Measurements from ENCODE around the gene SOD2. TPM values are rescaled to one million over a fixed set of nuclear protein-coding genes. Genes with fewer than 3 reads are reported as not detected.

Gene SOD2
- total and polyA plus RNA-seq, 9 of the 15 experiments (the other 6 are each of a cell fraction or from before 2014, with no cell fraction given), result 39.8 to 140 (median 95.8) TPM

GRCh38 chr6:159730332-159730676, 37.3 kb upstream of the SOD2 start:
- Histone ChIP-seq H3K4me1 (replicated peaks in 1 of 2; ENCODE audit: control insufficient read depth in 2 of 2, insufficient read depth in 2 of 2, low read length in 2 of 2) (peaks cover 10 to 15% of the 10 kb centered on the region in 2 experiments; a peak in 4 of 5 replicates), H3K36me3 (ENCODE audit: control insufficient read depth, insufficient read depth, low read length) (peaks cover 27% of the 10 kb centered on the region; the same call in 2 of the 3 replicates), H3K4me3 (no peak overlapping the region), H3K4me2 (ENCODE audit: insufficient read depth, low read length) (no peak overlapping the region), H3K27me3 (ENCODE audit: control insufficient read depth in 2 of 2, insufficient read depth in 2 of 2, low read length in 2 of 2) (no peaks in the 10 kb centered on the region), H2AFZ (ENCODE audit: low read depth, low read length) (no peak overlapping the region), H3K9ac (ENCODE audit: insufficient read depth in 1 of 2, low read depth in 2 of 2, low read length in 2 of 2) (peak overlapping the region in 1 of 2 experiments; percentile 97; a peak in 1 of 4 replicates), H3K9me1 (ENCODE audit: control insufficient read depth, insufficient read depth, low read length) (no peaks in the 10 kb centered on the region), H3K79me2 (ENCODE audit: control insufficient read depth, insufficient read depth, low read length) (peaks cover 98% of the 10 kb centered on the region), H3K27ac (ENCODE audit: extremely low read depth, low read depth, low read length) (no peak overlapping the region), H4K20me1 (replicated peaks; ENCODE audit: control insufficient read depth, insufficient read depth, low read length) (peaks cover 24% of the 10 kb centered on the region; the same call in 1 of the 2 replicates), H3K9me3 (replicated peaks; ENCODE audit: control insufficient read depth, insufficient read depth, low read depth, low read length) (no peaks in the 10 kb centered on the region)
- ATAC-seq, result no peak
- ChIA-PET POLR2A (interaction anchor here (0.5 to 2.9 kb wide), 3 partner anchors 8 to 248 kb away, joined by 4 to 28 read pairs (median 14); partner anchors contain the start of gene ACAT2), CTCF (ENCODE audit: low intra/inter-chr PET ratio) (no interaction called here)
- DNase-seq (ENCODE audit: extremely low read depth in 1 of 4, low spot score in 3 of 4), result no peak
- in situ Hi-C loops (cut with MboI) (no loop called here), intact Hi-C loops (cut with micrococcal nuclease) (no loop called here)
- no peak for FAIRE-seq
- no TSS peak for BruUV-seq (replicated peaks)
- no peak for TF ChIP-seq SMARCB1 (IDR thresholded peaks at IDR 0.05; ENCODE audit: insufficient read length, low read depth)
- TF ChIP-seq ZNF764 (CRISPR knock-in tag; IDR thresholded peaks at IDR 0.05; ENCODE audit: low read depth), result no peak
- TF ChIP-seq, protein P1, sequence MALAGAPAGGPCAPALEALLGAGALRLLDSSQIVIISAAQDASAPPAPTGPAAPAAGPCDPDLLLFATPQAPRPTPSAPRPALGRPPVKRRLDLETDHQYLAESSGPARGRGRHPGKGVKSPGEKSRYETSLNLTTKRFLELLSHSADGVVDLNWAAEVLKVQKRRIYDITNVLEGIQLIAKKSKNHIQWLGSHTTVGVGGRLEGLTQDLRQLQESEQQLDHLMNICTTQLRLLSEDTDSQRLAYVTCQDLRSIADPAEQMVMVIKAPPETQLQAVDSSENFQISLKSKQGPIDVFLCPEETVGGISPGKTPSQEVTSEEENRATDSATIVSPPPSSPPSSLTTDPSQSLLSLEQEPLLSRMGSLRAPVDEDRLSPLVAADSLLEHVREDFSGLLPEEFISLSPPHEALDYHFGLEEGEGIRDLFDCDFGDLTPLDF (CRISPR knock-in tag; IDR thresholded peaks at IDR 0.05), result no peak
- no peak for TF ChIP-seq CHD4 (IDR thresholded peaks at IDR 0.05; ENCODE audit: insufficient read depth, insufficient replicate concordance, low read depth, low read length, poor library complexity, severe bottlenecking)
- TF ChIP-seq TRIM24 (IDR thresholded peaks at IDR 0.05), result no peak
- no peak for TF ChIP-seq FOXK1 (CRISPR knock-in tag; IDR thresholded peaks at IDR 0.05; ENCODE audit: borderline replicate concordance)
- no peak for TF ChIP-seq STAT5B (CRISPR knock-in tag; IDR thresholded peaks at IDR 0.05)
- no peak for TF ChIP-seq U2AF1 (optimal IDR thresholded peaks at IDR 0.05; ENCODE audit: low read depth, low read length)
- no peak for TF ChIP-seq SMARCC2 (IDR thresholded peaks at IDR 0.05; ENCODE audit: low read depth)
- WGBS (ENCODE audit: insufficient coverage, low coverage, missing lambda C conversion rate), result 83% methylated on average over 6 of the region's 6 CpGs
